Measurements from ENCODE around the gene LIMK2.
"Not testable (repeated sequence)": the region's sequence is repeated elsewhere in the genome, so short reads cannot be mapped to it uniquely, and the experiment has no call there.

- TF ChIP-seq, protein P1, sequence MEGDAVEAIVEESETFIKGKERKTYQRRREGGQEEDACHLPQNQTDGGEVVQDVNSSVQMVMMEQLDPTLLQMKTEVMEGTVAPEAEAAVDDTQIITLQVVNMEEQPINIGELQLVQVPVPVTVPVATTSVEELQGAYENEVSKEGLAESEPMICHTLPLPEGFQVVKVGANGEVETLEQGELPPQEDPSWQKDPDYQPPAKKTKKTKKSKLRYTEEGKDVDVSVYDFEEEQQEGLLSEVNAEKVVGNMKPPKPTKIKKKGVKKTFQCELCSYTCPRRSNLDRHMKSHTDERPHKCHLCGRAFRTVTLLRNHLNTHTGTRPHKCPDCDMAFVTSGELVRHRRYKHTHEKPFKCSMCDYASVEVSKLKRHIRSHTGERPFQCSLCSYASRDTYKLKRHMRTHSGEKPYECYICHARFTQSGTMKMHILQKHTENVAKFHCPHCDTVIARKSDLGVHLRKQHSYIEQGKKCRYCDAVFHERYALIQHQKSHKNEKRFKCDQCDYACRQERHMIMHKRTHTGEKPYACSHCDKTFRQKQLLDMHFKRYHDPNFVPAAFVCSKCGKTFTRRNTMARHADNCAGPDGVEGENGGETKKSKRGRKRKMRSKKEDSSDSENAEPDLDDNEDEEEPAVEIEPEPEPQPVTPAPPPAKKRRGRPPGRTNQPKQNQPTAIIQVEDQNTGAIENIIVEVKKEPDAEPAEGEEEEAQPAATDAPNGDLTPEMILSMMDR (conservative IDR thresholded peaks at IDR 0.05; ENCODE audit: low read depth, low read length): not testable (repeated sequence)
- TF ChIP-seq EZH2 (IDR thresholded peaks at IDR 0.05; ENCODE audit: borderline replicate concordance, low read depth, low read length, poor library complexity, severe bottlenecking): not testable (repeated sequence)
These were observed 33.9 kb downstream of the LIMK2 start for GRCh38 chr22:31245998-31246397.
